MV-4-11 (cell line): ENCODE results near the gene C14orf132.

Source experiments
- DNase-seq: peaks from one replicate; lab custom pipeline; 2025; lab: John Stamatoyannopoulos, UW

The C14orf132 gene

GRCh38 chr14:96119947-96120346 is 80.8 kb downstream of the C14orf132 start:
- no peak for DNase-seq

- DNase-seq = no peak
Measured at GRCh38 chr14:96120392-96120791, 81.2 kb downstream of the C14orf132 start.

- no peak for DNase-seq
Measured at GRCh38 chr14:96120941-96121340, 81.8 kb downstream of the C14orf132 start.

GRCh38 chr14:96121660-96122395 is 82.7 kb downstream of the C14orf132 start:
- no peak for DNase-seq

- no peak for DNase-seq
Measured at GRCh38 chr14:96122496-96122895, 83.3 kb downstream of the C14orf132 start.

GRCh38 chr14:96125536-96125935 is 86.4 kb downstream of the C14orf132 start:
- no peak for DNase-seq

- no peak for DNase-seq
Measured at GRCh38 chr14:96126339-96126782, 87.2 kb downstream of the C14orf132 start.

GRCh38 chr14:96126783-96127271 is 87.7 kb downstream of the C14orf132 start:
- no peak for DNase-seq

GRCh38 chr14:96129128-96129736 is 90.1 kb downstream of the C14orf132 start:
- DNase-seq = no peak

GRCh38 chr14:96130391-96130790 is 91.2 kb downstream of the C14orf132 start:
- no peak for DNase-seq

GRCh38 chr14:96130854-96131253 is 91.7 kb downstream of the C14orf132 start:
- DNase-seq = no peak

GRCh38 chr14:96131836-96132235 is 92.7 kb downstream of the C14orf132 start:
- DNase-seq = no peak

GRCh38 chr14:96134508-96134907 is 95.3 kb downstream of the C14orf132 start:
- no peak for DNase-seq

GRCh38 chr14:96135285-96135684 is 96.1 kb downstream of the C14orf132 start:
- no peak for DNase-seq

GRCh38 chr14:96136371-96137005 is 97.3 kb downstream of the C14orf132 start:
- no peak for DNase-seq

- DNase-seq = no peak
Measured at GRCh38 chr14:96138241-96138640, 99.1 kb downstream of the C14orf132 start.

GRCh38 chr14:96139169-96139568 is 100.0 kb downstream of the C14orf132 start:
- DNase-seq = no peak

GRCh38 chr14:96139879-96140278 is 100.7 kb downstream of the C14orf132 start:
- no peak for DNase-seq

GRCh38 chr14:96140952-96141351 is 101.8 kb downstream of the C14orf132 start:
- no peak for DNase-seq
